GM19452 (cell line): ENCODE results near the gene TMEM125.

Experiments used
- ATAC-seq: cut with Tn5 transposase; IDR thresholded peaks from one replicate; pipeline ENCODE4 v1.9.1; 2021; ENCODE audit not compliant: unreplicated experiment

The TMEM125 gene

GRCh38 chr1:43288785-43289706 lies 19.3 kb downstream of the TMEM125 start:
- ATAC-seq = no peak

GRCh38 chr1:43292216-43292615 lies 22.4 kb downstream of the TMEM125 start:
- no peak for ATAC-seq

- ATAC-seq = no peak
Measured at GRCh38 chr1:43292679-43293078, 22.9 kb downstream of the TMEM125 start.

- ATAC-seq = no peak
Measured at GRCh38 chr1:43293176-43293575, 23.4 kb downstream of the TMEM125 start.

- no peak for ATAC-seq
Measured at GRCh38 chr1:43293896-43294760, 24.3 kb downstream of the TMEM125 start.

GRCh38 chr1:43294761-43295160 lies 25.0 kb downstream of the TMEM125 start:
- ATAC-seq = no peak

- ATAC-seq = no peak
Measured at GRCh38 chr1:43296207-43296606, 26.4 kb downstream of the TMEM125 start.

GRCh38 chr1:43298055-43298454 lies 28.3 kb downstream of the TMEM125 start:
- no peak for ATAC-seq

GRCh38 chr1:43299101-43299500 lies 29.3 kb downstream of the TMEM125 start:
- ATAC-seq = no peak

- ATAC-seq = no peak
Measured at GRCh38 chr1:43300378-43301094, 30.8 kb downstream of the TMEM125 start, which contains the start of gene TIE1. Gene TIE1, plus strand, starts transcription at chr1:43300982. Its CDS starts 90 bp downstream, at chr1:43301072.

- ATAC-seq = no peak
Measured at GRCh38 chr1:43302201-43302600, 32.4 kb downstream of the TMEM125 start.

- no peak for ATAC-seq
Measured at GRCh38 chr1:43302721-43303470, 33.1 kb downstream of the TMEM125 start.

- ATAC-seq = no peak
Measured at GRCh38 chr1:43303471-43304313, 33.9 kb downstream of the TMEM125 start.

- ATAC-seq = no peak
Measured at GRCh38 chr1:43304314-43304681, 34.5 kb downstream of the TMEM125 start.

GRCh38 chr1:43304771-43305300 lies 35.1 kb downstream of the TMEM125 start:
- ATAC-seq = no peak

GRCh38 chr1:43305461-43305860 lies 35.7 kb downstream of the TMEM125 start:
- ATAC-seq = no peak

GRCh38 chr1:43305926-43306687 lies 36.3 kb downstream of the TMEM125 start:
- ATAC-seq = no peak

GRCh38 chr1:43306688-43307457 lies 37.1 kb downstream of the TMEM125 start:
- ATAC-seq = no peak
